Sigmoid colon (tissue), 7 donors: ENCODE results near the gene TAS1R1. TPM values are rescaled to one million over a fixed set of nuclear protein-coding genes. Genes with fewer than 3 reads are reported as not detected.

ENCODE experiments used
- DNase-seq: peaks from one replicate; pipeline ENCODE4 v3.0.0-alpha.2; 2019
- H3K27ac ChIP-seq, 4 donors: fragments of 200-600 bp; sonication (generic); one replicate each; pipeline ENCODE4 v1.5.1; 2016 to 2019; ENCODE audit warnings: mild to moderate bottlenecking in 1 of 4
- H3K27me3 ChIP-seq, 3 donors: fragments of 200-600 bp; sonication (generic); one replicate each; pipeline ENCODE4 v1.5.1; 2019; ENCODE audit warnings: mild to moderate bottlenecking in 1 of 3
- H3K36me3 ChIP-seq, 4 donors: fragments of 200-600 bp; sonication (generic); one replicate each; pipeline ENCODE4 v1.5.1; 2016 to 2019
- H3K4me1 ChIP-seq, 4 donors: fragments of 200-600 bp; sonication (generic); one replicate each; pipeline ENCODE4 v1.5.1; 2017 to 2019
- H3K4me3 ChIP-seq, 4 donors: fragments of 200-600 bp; sonication (generic); one replicate each; pipeline ENCODE4 v1.5.1; 2017 to 2019; ENCODE audit warnings: mild to moderate bottlenecking in 2 of 4, moderate library complexity in 1 of 4
- H3K9me3 ChIP-seq, 4 donors: fragments of 200-600 bp in 3 of 4; sonication (generic) in 3 of 4; one replicate each; pipeline versions ENCODE4 v1.5.1 to v1.6.1; 2013 to 2019
- CTCF ChIP-seq, 4 experiments: fragments of 450-650 bp in 3 of 4; fragments of 200-600 bp in 1 of 4; IDR thresholded peaks; one replicate each; pipeline ENCODE4 v1.5.1; 2016 to 2019; ENCODE audit warnings: antibody characterized with exemption in 4 of 4, mild to moderate bottlenecking in 3 of 4, moderate library complexity in 2 of 4
- EP300 ChIP-seq, 4 donors: sonication (generic); formaldehyde crosslinking; IDR thresholded peaks; one replicate each; pipeline ENCODE4 v1.6.1; 2017; ENCODE audit warnings: antibody characterized with exemption in 4 of 4
- POLR2A ChIP-seq, 2 donors: fragments of 450-650 bp; IDR thresholded peaks; one replicate each; pipeline ENCODE4 v1.6.1; 2016; ENCODE audit warnings: antibody characterized with exemption in 2 of 2, mild to moderate bottlenecking in 2 of 2, moderate library complexity in 2 of 2
- POLR2AphosphoS5 ChIP-seq, 4 donors: sonication (generic); formaldehyde crosslinking; IDR thresholded peaks; one replicate each; pipeline ENCODE4 v1.6.1; 2017; ENCODE audit warnings: antibody characterized with exemption in 4 of 4
- WGBS, 2 donors: extraction: QIAGEN DNeasy Blood & Tissue Kit; methylation state at CpG; one replicate each; pipeline ENCODE4 v1.1.7; 2013; 5-methylcytosine and 5-hydroxymethylcytosine counted together
- intact Hi-C: fragments of 100-400 bp; cut with DNase I; formaldehyde crosslinking; loops from one replicate; pipeline ENCODE4 v1.15.1; 2023
- polyA plus RNA-seq, 3 donors: library from polyadenylated mRNA; stranded (reverse); fragments of 200-250 nt; gene quantifications; one replicate each; pipeline ENCODE4 v1.2.3, GENCODE V29; 2013
- total RNA-seq, 4 donors: library from RNA; depleted of rRNA; stranded (reverse); fragments of >200 nt; gene quantifications; one replicate each; pipeline ENCODE4 v1.1.0, GENCODE V29; 2016
- donor health status: healthy with polysubstance abuse.
- donor health status: Bipolar disorder and iron deficiency.
- donor health status: healthy.

Gene TAS1R1
- total and polyA plus RNA-seq, 7 donors, result 0.10 to 0.36 TPM; not detected in 5

- no peak for DNase-seq
- Histone ChIP-seq H3K36me3 (no peaks in the 10 kb centered on the region), H3K27ac (no peak overlapping the region), H3K27me3 (no peaks in the 10 kb centered on the region), H3K4me1 (no peaks in the 10 kb centered on the region), H3K9me3 (no peaks in the 10 kb centered on the region), H3K4me3 (no peak overlapping the region)
- intact Hi-C loops, result no loop called here
- TF ChIP-seq CTCF (IDR thresholded peaks at IDR 0.05) (no peak), POLR2AphosphoS5 (IDR thresholded peaks at IDR 0.05) (no peak), EP300 (IDR thresholded peaks at IDR 0.05) (no peak), POLR2A (IDR thresholded peaks at IDR 0.05) (no peak)
- 80 to 87% methylated on average over 8 of the region's 8 CpGs for WGBS, 2 donors
These were observed 42.2 kb upstream of the TAS1R1 start for GRCh38 chr1:6512908-6513280.

- no peaks in the 10 kb centered on the region for H3K4me1 ChIP-seq
- 83 to 85% methylated on average over 9 of the region's 9 CpGs for WGBS, 2 donors
- H3K9me3 ChIP-seq, result no peaks in the 10 kb centered on the region
- H3K36me3 ChIP-seq, result no peaks in the 10 kb centered on the region
- intact Hi-C loops, result no loop called here
- no peak overlapping the region for H3K27ac ChIP-seq
- H3K4me3 ChIP-seq, result no peak overlapping the region
- DNase-seq, result no peak
- TF ChIP-seq CTCF (IDR thresholded peaks at IDR 0.05) (no peak), POLR2A (IDR thresholded peaks at IDR 0.05) (no peak), POLR2AphosphoS5 (IDR thresholded peaks at IDR 0.05) (no peak), EP300 (IDR thresholded peaks at IDR 0.05) (no peak)
- no peaks in the 10 kb centered on the region for H3K27me3 ChIP-seq
These were observed 41.7 kb upstream of the TAS1R1 start for GRCh38 chr1:6513320-6513801.

- Histone ChIP-seq H3K4me1 (peaks cover 0 to 7% (median 0%) of the 10 kb centered on the region in 4 donors), H3K27ac (no peak overlapping the region), H3K9me3 (no peaks in the 10 kb centered on the region), H3K36me3 (no peaks in the 10 kb centered on the region), H3K4me3 (no peak overlapping the region), H3K27me3 (no peaks in the 10 kb centered on the region)
- no peak for TF ChIP-seq POLR2A (IDR thresholded peaks at IDR 0.05)
- TF ChIP-seq CTCF (IDR thresholded peaks at IDR 0.05), result no peak
- no peak for TF ChIP-seq EP300 (IDR thresholded peaks at IDR 0.05)
- TF ChIP-seq POLR2AphosphoS5 (IDR thresholded peaks at IDR 0.05), result no peak
- DNase-seq, result no peak
- intact Hi-C loops, result no loop called here
- WGBS, 2 donors, result 80 to 86% methylated on average over 4 of the region's 4 CpGs
These were observed 39.3 kb upstream of the TAS1R1 start for GRCh38 chr1:6515771-6516170.

- Histone ChIP-seq H3K27me3 (no peaks in the 10 kb centered on the region), H3K4me3 (no peak overlapping the region), H3K36me3 (no peaks in the 10 kb centered on the region), H3K9me3 (no peaks in the 10 kb centered on the region), H3K27ac (no peak overlapping the region), H3K4me1 (peaks cover 0 to 7% (median 0%) of the 10 kb centered on the region in 4 donors)
- 64 to 67% methylated on average over 8 of the region's 8 CpGs for WGBS, 2 donors
- TF ChIP-seq POLR2A (IDR thresholded peaks at IDR 0.05) (no peak), EP300 (IDR thresholded peaks at IDR 0.05) (no peak), CTCF (IDR thresholded peaks at IDR 0.05) (no peak), POLR2AphosphoS5 (IDR thresholded peaks at IDR 0.05) (no peak)
- DNase-seq, result no peak
- intact Hi-C loops, result no loop called here
These were observed 37.7 kb upstream of the TAS1R1 start for GRCh38 chr1:6517435-6517851.

GRCh38 chr1:6519491-6519934 lies 35.6 kb upstream of the TAS1R1 start:
- TF ChIP-seq POLR2A (IDR thresholded peaks at IDR 0.05), result no peak
- no peak for TF ChIP-seq CTCF (IDR thresholded peaks at IDR 0.05)
- no peak for TF ChIP-seq POLR2AphosphoS5 (IDR thresholded peaks at IDR 0.05)
- no peak for TF ChIP-seq EP300 (IDR thresholded peaks at IDR 0.05)
- peaks cover 0 to 7% (median 0%) of the 10 kb centered on the region in 4 donors for H3K36me3 ChIP-seq
- intact Hi-C loops, result no loop called here
- DNase-seq, result no peak
- no peak overlapping the region for H3K4me3 ChIP-seq
- WGBS, 2 donors, result 84% methylated on average over 11 of the region's 11 CpGs
- H3K27ac ChIP-seq, result no peak overlapping the region
- peaks cover 0 to 7% (median 0%) of the 10 kb centered on the region in 4 donors for H3K4me1 ChIP-seq
- no peaks in the 10 kb centered on the region for H3K27me3 ChIP-seq
- no peaks in the 10 kb centered on the region for H3K9me3 ChIP-seq
